GM21619 (cell line): ENCODE results near the gene SLC8A1.

Experiments
- ATAC-seq: cut with Tn5 transposase; IDR thresholded peaks from one replicate; pipeline ENCODE4 v1.9.1; 2021; ENCODE audit not compliant: unreplicated experiment

The SLC8A1 gene

GRCh38 chr2:40358783-40359182, 93.1 kb downstream of the SLC8A1 start:
- ATAC-seq, result no peak

- ATAC-seq, result no peak
Observed at GRCh38 chr2:40357667-40358066, 94.2 kb downstream of the SLC8A1 start.

- ATAC-seq, result no peak
Observed at GRCh38 chr2:40355451-40355850, 96.4 kb downstream of the SLC8A1 start.

GRCh38 chr2:40353231-40353630, 98.7 kb downstream of the SLC8A1 start:
- no peak for ATAC-seq

- ATAC-seq, result no peak
Observed at GRCh38 chr2:40352703-40353099, 99.2 kb downstream of the SLC8A1 start.

GRCh38 chr2:40352041-40352702, 99.7 kb downstream of the SLC8A1 start:
- ATAC-seq, result no peak

- no peak for ATAC-seq
Observed at GRCh38 chr2:40348665-40349064, 103.2 kb downstream of the SLC8A1 start.

GRCh38 chr2:40348038-40348437, 103.9 kb downstream of the SLC8A1 start:
- no peak for ATAC-seq

- ATAC-seq, result peak; percentile 66
Observed at GRCh38 chr2:40346535-40347354, 105.1 kb downstream of the SLC8A1 start.

GRCh38 chr2:40344364-40344763, 107.5 kb downstream of the SLC8A1 start:
- ATAC-seq, result no peak

GRCh38 chr2:40343902-40344301, 108.0 kb downstream of the SLC8A1 start:
- no peak for ATAC-seq

- no peak for ATAC-seq
Observed at GRCh38 chr2:40341198-40341597, 110.7 kb downstream of the SLC8A1 start.

GRCh38 chr2:40339026-40339425, 112.9 kb downstream of the SLC8A1 start:
- no peak for ATAC-seq

- no peak for ATAC-seq
Observed at GRCh38 chr2:40332191-40332826, 119.6 kb downstream of the SLC8A1 start.

GRCh38 chr2:40330096-40330495, 121.8 kb downstream of the SLC8A1 start:
- no peak for ATAC-seq

- no peak for ATAC-seq
Observed at GRCh38 chr2:40329739-40330030, 122.2 kb downstream of the SLC8A1 start.

- ATAC-seq, result no peak
Observed at GRCh38 chr2:40325116-40325515, 126.8 kb downstream of the SLC8A1 start.

- no peak for ATAC-seq
Observed at GRCh38 chr2:40324656-40325055, 127.2 kb downstream of the SLC8A1 start.

GRCh38 chr2:40321822-40322221, 130.1 kb downstream of the SLC8A1 start:
- no peak for ATAC-seq

GRCh38 chr2:40321016-40321623, 130.8 kb downstream of the SLC8A1 start:
- ATAC-seq, result peak; percentile 56

GRCh38 chr2:40318921-40319320, 133.0 kb downstream of the SLC8A1 start:
- no peak for ATAC-seq

GRCh38 chr2:40317761-40318160, 134.1 kb downstream of the SLC8A1 start:
- ATAC-seq, result no peak
